GM23248 (cell line): ENCODE results near the gene TMEM181.

Experiments
- EZH2 ChIP-seq: fragments of 200-600 bp; sonication (generic); IDR thresholded peaks from 2 replicates; pipeline ENCODE4 v1.6.1; 2018; ENCODE audit warnings: antibody characterized with exemption, mild to moderate bottlenecking; ENCODE audit not compliant: insufficient read depth, poor library complexity, severe bottlenecking
- EZH2phosphoT487 ChIP-seq: fragments of 200-600 bp; sonication (generic); IDR thresholded peaks from 2 replicates; pipeline ENCODE4 v1.6.1; 2018; ENCODE audit warnings: antibody characterized with exemption, moderate library complexity, mild to moderate bottlenecking, low read depth; ENCODE audit not compliant: insufficient read depth

GRCh38 chr6:158516098-158516497 is 43.8 kb upstream of the TMEM181 start:
- TF ChIP-seq EZH2 (no peak), EZH2phosphoT487 (no peak)
